IPS DF 19.7 (cell line): Measurements from ENCODE around the gene CYB5RL.
"Not testable (repeated sequence)": the region's sequence is repeated elsewhere in the genome, so short reads cannot be mapped to it uniquely, and the experiment has no call there.

Experiments
- DNase-seq: peaks from one replicate; pipeline ENCODE4 v3.0.0-alpha.2; 2013; ENCODE audit warnings: low read depth, low spot score

The CYB5RL gene

GRCh38 chr1:54199765-54200518 lies at the start of gene CYB5RL, which contains the start of gene MRPL37:
Gene CYB5RL (minus strand): TSS chr1:54200030. CDS start chr1:54195616, 4,414 bp downstream.
Gene MRPL37 (plus strand): TSS chr1:54200167. CDS start chr1:54200244, 77 bp downstream.
- peak; percentile 95 for DNase-seq

GRCh38 chr1:54248966-54249365 lies 49.1 kb upstream of the CYB5RL start:
- DNase-seq, result no peak

GRCh38 chr1:54247863-54248515 lies 48.2 kb upstream of the CYB5RL start:
- no peak for DNase-seq

GRCh38 chr1:54246116-54246721 lies 46.4 kb upstream of the CYB5RL start:
- DNase-seq, result no peak

- DNase-seq, result no peak
Observed at GRCh38 chr1:54245501-54245900, 45.7 kb upstream of the CYB5RL start.

GRCh38 chr1:54244655-54245054 lies 44.8 kb upstream of the CYB5RL start:
- DNase-seq, result no peak

GRCh38 chr1:54243022-54243421 lies 43.2 kb upstream of the CYB5RL start:
- no peak for DNase-seq

- DNase-seq, result no peak
Observed at GRCh38 chr1:54241364-54241763, 41.5 kb upstream of the CYB5RL start.

GRCh38 chr1:54240741-54241335 lies 41.0 kb upstream of the CYB5RL start:
- no peak for DNase-seq

GRCh38 chr1:54239631-54240031 lies 39.8 kb upstream of the CYB5RL start:
- DNase-seq, result no peak

- DNase-seq, result no peak
Observed at GRCh38 chr1:54239035-54239383, 39.2 kb upstream of the CYB5RL start.

GRCh38 chr1:54238353-54239034 lies 38.7 kb upstream of the CYB5RL start:
- no peak for DNase-seq

GRCh38 chr1:54237586-54237985 lies 37.8 kb upstream of the CYB5RL start:
- no peak for DNase-seq

GRCh38 chr1:54234284-54234683 lies 34.5 kb upstream of the CYB5RL start:
- DNase-seq, result no peak

GRCh38 chr1:54233196-54233595 lies 33.4 kb upstream of the CYB5RL start:
- DNase-seq, result not testable (repeated sequence)

GRCh38 chr1:54230507-54231339 lies 30.9 kb upstream of the CYB5RL start:
- no peak for DNase-seq

- no peak for DNase-seq
Observed at GRCh38 chr1:54229281-54229891, 29.6 kb upstream of the CYB5RL start.

GRCh38 chr1:54228638-54229079 lies 28.8 kb upstream of the CYB5RL start:
- DNase-seq, result no peak

- no peak for DNase-seq
Observed at GRCh38 chr1:54227891-54228310, 28.1 kb upstream of the CYB5RL start.

GRCh38 chr1:54227091-54227602 lies 27.3 kb upstream of the CYB5RL start:
- DNase-seq, result no peak
